Mesendoderm (in vitro differentiated cells): Measurements from ENCODE around the gene GSN.

ENCODE experiments used
- DNase-seq: peaks from one replicate; pipeline ENCODE4 v3.0.0; 2013
- H2AK5ac ChIP-seq: 2 replicates; pipeline ENCODE4 v1.6.1; 2013; ENCODE audit warnings: low read length, inconsistent platforms
- H2BK120ac ChIP-seq: 2 replicates; pipeline ENCODE4 v1.6.1; 2013; ENCODE audit warnings: low read depth, mild to moderate bottlenecking, low read length, moderate library complexity, mixed read lengths
- H2BK15ac ChIP-seq: replicated peaks from 2 replicates; pipeline ENCODE4 v1.6.1; 2013; ENCODE audit warnings: low read depth, mild to moderate bottlenecking, moderate library complexity
- H2BK5ac ChIP-seq: 2 replicates; pipeline ENCODE4 v1.6.1; 2013; ENCODE audit warnings: low read length, inconsistent platforms
- H3K18ac ChIP-seq: 2 replicates; pipeline ENCODE4 v1.6.1; 2013; ENCODE audit warnings: mild to moderate bottlenecking, low read length, mixed read lengths
- H3K23ac ChIP-seq: one replicate; pipeline ENCODE4 v1.6.1; 2013; ENCODE audit warnings: low read length
- H3K27ac ChIP-seq: 2 replicates; pipeline ENCODE4 v1.5.1; 2013; ENCODE audit warnings: low read depth, mild to moderate bottlenecking, inconsistent platforms, low read length, moderate library complexity
- H3K27me3 ChIP-seq: 2 replicates; pipeline ENCODE4 v1.6.1; 2013; ENCODE audit warnings: low read length, control low read depth, mild to moderate bottlenecking, inconsistent platforms; ENCODE audit not compliant: insufficient read depth, poor library complexity
- H3K36me3 ChIP-seq: 2 replicates; pipeline ENCODE4 v1.6.1; 2013; ENCODE audit warnings: low read length, inconsistent platforms; ENCODE audit not compliant: control insufficient read depth, insufficient read depth
- H3K4ac ChIP-seq: one replicate; pipeline ENCODE4 v1.6.1; 2013; ENCODE audit warnings: low read depth, mild to moderate bottlenecking, low read length, moderate library complexity
- H3K4me1 ChIP-seq: 2 replicates; pipeline ENCODE4 v1.6.1; 2013; ENCODE audit warnings: low read depth, low read length, inconsistent platforms; ENCODE audit not compliant: control insufficient read depth
- H3K4me2 ChIP-seq: 2 replicates; pipeline ENCODE4 v1.6.1; 2013; ENCODE audit warnings: low read length
- H3K4me3 ChIP-seq: 2 replicates; pipeline ENCODE4 v1.5.1; 2013; ENCODE audit warnings: mild to moderate bottlenecking, low read length
- H3K56ac ChIP-seq: one replicate; pipeline ENCODE4 v1.6.1; 2013; ENCODE audit warnings: low read length
- H3K79me1 ChIP-seq: 2 replicates; pipeline ENCODE4 v1.6.1; 2013; ENCODE audit warnings: low read length, inconsistent platforms
- H3K79me2 ChIP-seq: 2 replicates; pipeline ENCODE4 v1.6.1; 2013; ENCODE audit warnings: mild to moderate bottlenecking, low read length; ENCODE audit not compliant: control insufficient read depth, insufficient read depth
- H3K9ac ChIP-seq: 2 replicates; pipeline ENCODE4 v1.6.1; 2013; ENCODE audit warnings: low read length, inconsistent platforms
- H4K5ac ChIP-seq: one replicate; pipeline ENCODE4 v1.6.1; 2013; ENCODE audit warnings: low read length
- H4K8ac ChIP-seq: one replicate; pipeline ENCODE4 v1.6.1; 2013; ENCODE audit warnings: low read depth, mild to moderate bottlenecking, control low read depth, low read length, moderate library complexity
- WGBS: extraction: QIAGEN DNeasy Blood & Tissue Kit; methylation state at CpG from one replicate; pipeline ENCODE4 v1.1.7; 2013; ENCODE audit warnings: low lambda C conversion rate, missing lambda C conversion rate; ENCODE audit not compliant: insufficient coverage; ENCODE audit errors: extremely low coverage; 5-methylcytosine and 5-hydroxymethylcytosine counted together

GSN gene

GRCh38 chr9:121309171-121309570 lies 41.2 kb downstream of the GSN start:
- H3K56ac ChIP-seq, result no peak overlapping the region
- H2BK5ac ChIP-seq, result no peak overlapping the region
- no peak overlapping the region for H3K4me3 ChIP-seq
- no peaks in the 10 kb centered on the region for H3K36me3 ChIP-seq
- no peaks in the 10 kb centered on the region for H3K79me2 ChIP-seq
- no peak overlapping the region for H4K8ac ChIP-seq
- no peak overlapping the region for H2BK15ac ChIP-seq
- no peaks in the 10 kb centered on the region for H3K27me3 ChIP-seq
- no peak overlapping the region for H3K4me2 ChIP-seq
- H3K4me1 ChIP-seq, result no peaks in the 10 kb centered on the region
- no peak for DNase-seq
- WGBS, result no CpG with 5 or more reads among the region's 6 CpGs
- H3K18ac ChIP-seq, result no peak overlapping the region
- no peak overlapping the region for H2AK5ac ChIP-seq
- no peak overlapping the region for H3K23ac ChIP-seq
- H3K9ac ChIP-seq, result no peak overlapping the region
- no peak overlapping the region for H3K27ac ChIP-seq
- H2BK120ac ChIP-seq, result no peak overlapping the region
- no peaks in the 10 kb centered on the region for H3K79me1 ChIP-seq
- no peak overlapping the region for H4K5ac ChIP-seq
- H3K4ac ChIP-seq, result no peak overlapping the region

GRCh38 chr9:121309833-121310425 lies 42.0 kb downstream of the GSN start:
- Histone ChIP-seq H2BK5ac (no peak overlapping the region), H3K27me3 (no peaks in the 10 kb centered on the region), H3K23ac (no peak overlapping the region), H3K4me1 (no peaks in the 10 kb centered on the region), H3K79me2 (no peaks in the 10 kb centered on the region), H3K56ac (no peak overlapping the region), H4K8ac (no peak overlapping the region), H3K18ac (no peak overlapping the region), H3K4me2 (no peak overlapping the region), H3K27ac (no peak overlapping the region), H4K5ac (no peak overlapping the region), H2AK5ac (no peak overlapping the region), H3K4me3 (no peak overlapping the region), H2BK15ac (no peak overlapping the region), H3K36me3 (no peaks in the 10 kb centered on the region), H3K79me1 (no peaks in the 10 kb centered on the region), H3K9ac (no peak overlapping the region), H2BK120ac (no peak overlapping the region), H3K4ac (no peak overlapping the region)
- no peak for DNase-seq
- WGBS, result no CpG with 5 or more reads among the region's 7 CpGs

DNA sequence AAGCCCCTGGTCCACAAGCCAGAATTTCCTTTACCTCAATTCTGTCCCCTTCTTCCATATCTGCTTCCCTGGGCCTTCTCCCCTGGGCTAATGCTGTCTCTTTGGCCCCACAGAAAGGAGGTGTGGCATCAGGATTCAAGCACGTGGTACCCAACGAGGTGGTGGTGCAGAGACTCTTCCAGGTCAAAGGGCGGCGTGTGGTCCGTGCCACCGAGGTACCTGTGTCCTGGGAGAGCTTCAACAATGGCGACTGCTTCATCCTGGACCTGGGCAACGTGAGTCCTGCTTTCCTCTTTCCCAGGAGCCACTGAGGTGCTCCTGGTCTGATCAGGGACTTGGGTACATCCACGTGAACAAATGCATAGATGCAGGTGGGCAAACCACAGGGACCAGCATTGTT lies 42.6 kb downstream of the GSN start:
- Histone ChIP-seq H3K4me2 (no peak overlapping the region), H3K79me2 (no peaks in the 10 kb centered on the region), H3K9ac (no peak overlapping the region), H2BK5ac (no peak overlapping the region), H3K27me3 (no peaks in the 10 kb centered on the region), H3K27ac (no peak overlapping the region), H3K4ac (no peak overlapping the region), H3K23ac (no peak overlapping the region), H3K4me3 (no peak overlapping the region), H2AK5ac (no peak overlapping the region), H3K4me1 (no peaks in the 10 kb centered on the region), H2BK15ac (no peak overlapping the region), H3K18ac (no peak overlapping the region), H2BK120ac (no peak overlapping the region), H3K79me1 (no peaks in the 10 kb centered on the region), H4K5ac (no peak overlapping the region), H4K8ac (no peak overlapping the region), H3K56ac (no peak overlapping the region), H3K36me3 (no peaks in the 10 kb centered on the region)
- no peak for DNase-seq
- no CpG with 5 or more reads among the region's 9 CpGs for WGBS

DNA sequence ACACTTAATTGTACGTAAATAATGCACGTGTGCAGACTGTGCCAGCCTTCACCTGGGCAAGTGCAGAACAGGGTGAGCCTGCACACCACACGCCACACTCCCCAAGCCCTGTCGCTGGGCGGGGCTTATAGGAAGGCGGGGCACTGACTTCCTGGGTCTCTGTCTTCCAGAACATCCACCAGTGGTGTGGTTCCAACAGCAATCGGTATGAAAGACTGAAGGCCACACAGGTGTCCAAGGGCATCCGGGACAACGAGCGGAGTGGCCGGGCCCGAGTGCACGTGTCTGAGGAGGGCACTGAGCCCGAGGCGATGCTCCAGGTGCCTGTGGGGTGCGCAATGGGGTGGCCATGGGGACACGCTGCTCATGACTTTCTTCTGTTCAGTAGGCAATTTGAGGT lies 44.2 kb downstream of the GSN start:
- no peak for DNase-seq
- Histone ChIP-seq H2BK120ac (no peak overlapping the region), H3K4me1 (no peaks in the 10 kb centered on the region), H2BK15ac (no peak overlapping the region), H3K79me2 (no peaks in the 10 kb centered on the region), H3K4me3 (no peak overlapping the region), H2BK5ac (no peak overlapping the region), H3K4me2 (no peak overlapping the region), H3K4ac (no peak overlapping the region), H3K23ac (no peak overlapping the region), H3K56ac (no peak overlapping the region), H3K9ac (no peak overlapping the region), H4K5ac (no peak overlapping the region), H2AK5ac (no peak overlapping the region), H4K8ac (no peak overlapping the region), H3K18ac (no peak overlapping the region), H3K27me3 (no peaks in the 10 kb centered on the region), H3K27ac (no peak overlapping the region), H3K36me3 (no peaks in the 10 kb centered on the region), H3K79me1 (no peaks in the 10 kb centered on the region)
- no CpG with 5 or more reads among the region's 17 CpGs for WGBS

DNA sequence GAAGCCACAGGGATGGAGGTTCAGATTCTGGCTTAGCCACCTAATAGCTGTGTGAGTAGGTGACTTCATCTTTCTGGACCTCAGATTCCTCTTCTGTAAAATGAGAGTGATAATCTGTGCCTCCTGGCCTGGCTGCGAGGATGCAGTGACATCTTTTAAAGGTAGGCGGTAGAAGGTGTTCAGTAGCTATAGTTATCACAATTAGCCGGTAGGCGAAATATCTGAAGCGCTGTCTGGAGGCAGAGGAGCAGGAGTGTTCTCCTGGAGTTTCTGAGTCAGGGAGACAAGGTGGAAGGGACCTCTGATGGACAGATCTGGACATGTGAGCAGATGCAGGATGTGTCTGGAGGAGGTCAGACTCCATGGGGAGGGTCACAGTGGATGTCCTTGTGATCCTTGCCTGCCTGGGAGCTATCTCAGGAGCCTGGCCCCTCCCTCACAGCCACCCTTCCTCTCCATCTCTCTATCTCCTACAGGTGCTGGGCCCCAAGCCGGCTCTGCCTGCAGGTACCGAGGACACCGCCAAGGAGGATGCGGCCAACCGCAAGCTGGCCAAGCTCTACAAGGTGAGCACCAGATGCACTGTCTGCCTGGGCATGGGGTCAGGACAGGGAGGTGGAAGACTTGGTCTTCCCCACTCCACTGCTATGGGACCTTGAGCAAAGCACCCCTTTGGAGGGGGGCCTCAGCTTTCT lies 45.6 kb downstream of the GSN start:
- DNase-seq, result no peak
- Histone ChIP-seq H3K4ac (no peak overlapping the region), H3K27ac (no peak overlapping the region), H2BK15ac (no peak overlapping the region), H2BK5ac (no peak overlapping the region), H2BK120ac (no peak overlapping the region), H3K36me3 (no peaks in the 10 kb centered on the region), H3K79me2 (no peaks in the 10 kb centered on the region), H3K27me3 (no peaks in the 10 kb centered on the region), H3K4me1 (no peaks in the 10 kb centered on the region), H4K8ac (no peak overlapping the region), H3K23ac (no peak overlapping the region), H3K18ac (no peak overlapping the region), H4K5ac (no peak overlapping the region), H3K56ac (no peak overlapping the region), H3K4me3 (no peak overlapping the region), H3K79me1 (no peaks in the 10 kb centered on the region), H2AK5ac (no peak overlapping the region), H3K9ac (no peak overlapping the region), H3K4me2 (no peak overlapping the region)
- WGBS, result no CpG with 5 or more reads among the region's 10 CpGs

GRCh38 chr9:121316378-121316777 lies 48.4 kb downstream of the GSN start:
- DNase-seq, result no peak
- Histone ChIP-seq H3K79me2 (no peaks in the 10 kb centered on the region), H2BK15ac (no peak overlapping the region), H3K23ac (no peak overlapping the region), H3K4me3 (no peak overlapping the region), H3K27ac (no peak overlapping the region), H3K56ac (no peak overlapping the region), H2AK5ac (no peak overlapping the region), H3K79me1 (no peaks in the 10 kb centered on the region), H3K4ac (no peak overlapping the region), H3K4me1 (no peaks in the 10 kb centered on the region), H4K5ac (no peak overlapping the region), H3K27me3 (no peaks in the 10 kb centered on the region), H3K18ac (no peak overlapping the region), H3K36me3 (no peaks in the 10 kb centered on the region), H2BK120ac (no peak overlapping the region), H3K4me2 (no peak overlapping the region), H2BK5ac (no peak overlapping the region), H3K9ac (no peak overlapping the region), H4K8ac (no peak overlapping the region)
- no CpG with 5 or more reads among the region's 6 CpGs for WGBS
